IPS-15b (cell line): Measurements from ENCODE around the gene COX8A.
A peak's percentile ranks its signal among the peaks of the same experiment; 100 is the strongest.
"Not testable (repeated sequence)": the region's sequence is repeated elsewhere in the genome, so short reads cannot be mapped to it uniquely, and the experiment has no call there.

Experiments
- H3K27me3 ChIP-seq: one replicate; pipeline ENCODE4 v1.6.1; 2013; ENCODE audit warnings: low read length; ENCODE audit not compliant: control insufficient read depth, insufficient read depth
- H3K36me3 ChIP-seq: one replicate; pipeline ENCODE4 v1.6.1; 2013; ENCODE audit warnings: low read length; ENCODE audit not compliant: control insufficient read depth, insufficient read depth
- H3K4me1 ChIP-seq: one replicate; pipeline ENCODE4 v1.6.1; 2013; ENCODE audit warnings: mild to moderate bottlenecking, low read length; ENCODE audit not compliant: control insufficient read depth, insufficient read depth
- H3K4me3 ChIP-seq: one replicate; pipeline ENCODE4 v1.5.1; 2013; ENCODE audit warnings: low read depth, low read length
- H3K9ac ChIP-seq: one replicate; pipeline ENCODE4 v1.6.1; 2013; ENCODE audit warnings: low read depth, mild to moderate bottlenecking, low read length
- H3K9me3 ChIP-seq: one replicate; pipeline ENCODE4 v1.6.1; 2013; ENCODE audit warnings: mild to moderate bottlenecking, low read length; ENCODE audit not compliant: control insufficient read depth, insufficient read depth

Gene COX8A

GRCh38 chr11:63944987-63945386, 29.4 kb upstream of the COX8A start:
- no peaks in the 10 kb centered on the region for H3K27me3 ChIP-seq
- peaks cover 12% of the 10 kb centered on the region for H3K36me3 ChIP-seq
- no peaks in the 10 kb centered on the region for H3K4me1 ChIP-seq
- H3K9ac ChIP-seq: peak overlapping the region; percentile 16
- H3K9me3 ChIP-seq: no peaks in the 10 kb centered on the region
- H3K4me3 ChIP-seq: no peak overlapping the region

GRCh38 chr11:63945477-63946163, 28.8 kb upstream of the COX8A start:
- H3K4me3 ChIP-seq: no peak overlapping the region
- H3K4me1 ChIP-seq: no peaks in the 10 kb centered on the region
- no peaks in the 10 kb centered on the region for H3K27me3 ChIP-seq
- H3K36me3 ChIP-seq: peaks cover 12% of the 10 kb centered on the region
- no peaks in the 10 kb centered on the region for H3K9me3 ChIP-seq
- H3K9ac ChIP-seq: peak overlapping the region; percentile 16

GRCh38 chr11:63951779-63952536, 22.5 kb upstream of the COX8A start:
- no peak overlapping the region for H3K9ac ChIP-seq
- H3K4me1 ChIP-seq: no peaks in the 10 kb centered on the region
- H3K4me3 ChIP-seq: no peak overlapping the region
- no peaks in the 10 kb centered on the region for H3K27me3 ChIP-seq
- peaks cover 43% of the 10 kb centered on the region for H3K36me3 ChIP-seq
- no peaks in the 10 kb centered on the region for H3K9me3 ChIP-seq

GRCh38 chr11:63952570-63952969, 21.9 kb upstream of the COX8A start:
- Histone ChIP-seq H3K4me1 (no peaks in the 10 kb centered on the region), H3K27me3 (no peaks in the 10 kb centered on the region), H3K36me3 (peaks cover 46% of the 10 kb centered on the region), H3K9ac (no peak overlapping the region), H3K4me3 (no peak overlapping the region), H3K9me3 (no peaks in the 10 kb centered on the region)

- Histone ChIP-seq H3K9me3 (no peaks in the 10 kb centered on the region), H3K4me3 (no peak overlapping the region), H3K27me3 (no peaks in the 10 kb centered on the region), H3K36me3 (peaks cover 38% of the 10 kb centered on the region), H3K4me1 (no peaks in the 10 kb centered on the region), H3K9ac (no peak overlapping the region)
Measured at GRCh38 chr11:63958008-63958407, 16.4 kb upstream of the COX8A start.

GRCh38 chr11:63961608-63962412, 12.6 kb upstream of the COX8A start:
- Histone ChIP-seq H3K9me3 (no peaks in the 10 kb centered on the region), H3K36me3 (peaks cover 6% of the 10 kb centered on the region), H3K27me3 (peaks cover 9% of the 10 kb centered on the region), H3K4me1 (no peaks in the 10 kb centered on the region), H3K4me3 (no peak overlapping the region), H3K9ac (no peak overlapping the region)

GRCh38 chr11:63963895-63964294, 10.5 kb upstream of the COX8A start:
- H3K36me3 ChIP-seq, H3K9ac ChIP-seq, H3K4me3 ChIP-seq, H3K4me1 ChIP-seq, H3K9me3 ChIP-seq, H3K27me3 ChIP-seq: not testable (repeated sequence)

- no peaks in the 10 kb centered on the region for H3K4me1 ChIP-seq
- no peaks in the 10 kb centered on the region for H3K9me3 ChIP-seq
- H3K9ac ChIP-seq: no peak overlapping the region
- H3K36me3 ChIP-seq: no peaks in the 10 kb centered on the region
- H3K4me3 ChIP-seq: no peak overlapping the region
- H3K27me3 ChIP-seq: peaks cover 26% of the 10 kb centered on the region
Measured at GRCh38 chr11:63966444-63966843, 8.0 kb upstream of the COX8A start.

- no peak overlapping the region for H3K9ac ChIP-seq
- H3K36me3 ChIP-seq: no peaks in the 10 kb centered on the region
- no peak overlapping the region for H3K4me3 ChIP-seq
- H3K9me3 ChIP-seq: no peaks in the 10 kb centered on the region
- peaks cover 30% of the 10 kb centered on the region for H3K27me3 ChIP-seq
- H3K4me1 ChIP-seq: no peaks in the 10 kb centered on the region
Measured at GRCh38 chr11:63969461-63969860, 5.0 kb upstream of the COX8A start.

GRCh38 chr11:63970902-63971301, 3.5 kb upstream of the COX8A start:
- no peak overlapping the region for H3K4me3 ChIP-seq

GRCh38 chr11:63973912-63974258, 535 bp upstream of the COX8A start:
- H3K9ac ChIP-seq, H3K9me3 ChIP-seq, H3K4me3 ChIP-seq, H3K4me1 ChIP-seq, H3K36me3 ChIP-seq: not testable (repeated sequence)
- peaks cover 20% of the 10 kb centered on the region for H3K27me3 ChIP-seq

More at GRCh38 chr11:63970902-63971301, 3.5 kb upstream of the COX8A start:
- Histone ChIP-seq H3K36me3 (no peaks in the 10 kb centered on the region), H3K9me3 (no peaks in the 10 kb centered on the region), H3K27me3 (peaks cover 23% of the 10 kb centered on the region), H3K9ac (no peak overlapping the region), H3K4me1 (no peaks in the 10 kb centered on the region)
